Ishikawa (cell line): ENCODE results near the gene TENM3.

Experiments
- EGR1 ChIP-seq: IDR thresholded peaks from 2 replicates; pipeline ENCODE4 v1.6.1; 2012
- EP300 ChIP-seq: IDR thresholded peaks from 2 replicates; pipeline ENCODE4 v1.6.1; 2012; ENCODE audit warnings: borderline replicate concordance
- MAX ChIP-seq: IDR thresholded peaks from 2 replicates; pipeline ENCODE4 v1.6.1; 2012
- RAD21 ChIP-seq: IDR thresholded peaks from 2 replicates; pipeline ENCODE4 v1.6.1; 2012; ENCODE audit warnings: low read depth
- TAF1 ChIP-seq: IDR thresholded peaks from 2 replicates; pipeline ENCODE4 v1.6.1; 2012; ENCODE audit warnings: low read depth, mild to moderate bottlenecking
- TCF12 ChIP-seq: IDR thresholded peaks from 2 replicates; pipeline ENCODE4 v1.6.1; 2012; ENCODE audit warnings: low read depth
- USF1 ChIP-seq: IDR thresholded peaks from 2 replicates; pipeline ENCODE4 v1.6.1; 2012
- YY1 ChIP-seq: IDR thresholded peaks from 2 replicates; pipeline ENCODE4 v1.6.1; 2012; ENCODE audit warnings: low read depth
- TF ChIP-seq, protein P1 (sequence below): IDR thresholded peaks from 2 replicates; pipeline ENCODE4 v1.6.1; 2012; ENCODE audit warnings: low read depth, mild to moderate bottlenecking

- TF ChIP-seq EP300 (no peak), MAX (no peak), YY1 (no peak), EGR1 (no peak), RAD21 (no peak), TAF1 (no peak), TCF12 (no peak), USF1 (no peak)
- TF ChIP-seq, protein P1, sequence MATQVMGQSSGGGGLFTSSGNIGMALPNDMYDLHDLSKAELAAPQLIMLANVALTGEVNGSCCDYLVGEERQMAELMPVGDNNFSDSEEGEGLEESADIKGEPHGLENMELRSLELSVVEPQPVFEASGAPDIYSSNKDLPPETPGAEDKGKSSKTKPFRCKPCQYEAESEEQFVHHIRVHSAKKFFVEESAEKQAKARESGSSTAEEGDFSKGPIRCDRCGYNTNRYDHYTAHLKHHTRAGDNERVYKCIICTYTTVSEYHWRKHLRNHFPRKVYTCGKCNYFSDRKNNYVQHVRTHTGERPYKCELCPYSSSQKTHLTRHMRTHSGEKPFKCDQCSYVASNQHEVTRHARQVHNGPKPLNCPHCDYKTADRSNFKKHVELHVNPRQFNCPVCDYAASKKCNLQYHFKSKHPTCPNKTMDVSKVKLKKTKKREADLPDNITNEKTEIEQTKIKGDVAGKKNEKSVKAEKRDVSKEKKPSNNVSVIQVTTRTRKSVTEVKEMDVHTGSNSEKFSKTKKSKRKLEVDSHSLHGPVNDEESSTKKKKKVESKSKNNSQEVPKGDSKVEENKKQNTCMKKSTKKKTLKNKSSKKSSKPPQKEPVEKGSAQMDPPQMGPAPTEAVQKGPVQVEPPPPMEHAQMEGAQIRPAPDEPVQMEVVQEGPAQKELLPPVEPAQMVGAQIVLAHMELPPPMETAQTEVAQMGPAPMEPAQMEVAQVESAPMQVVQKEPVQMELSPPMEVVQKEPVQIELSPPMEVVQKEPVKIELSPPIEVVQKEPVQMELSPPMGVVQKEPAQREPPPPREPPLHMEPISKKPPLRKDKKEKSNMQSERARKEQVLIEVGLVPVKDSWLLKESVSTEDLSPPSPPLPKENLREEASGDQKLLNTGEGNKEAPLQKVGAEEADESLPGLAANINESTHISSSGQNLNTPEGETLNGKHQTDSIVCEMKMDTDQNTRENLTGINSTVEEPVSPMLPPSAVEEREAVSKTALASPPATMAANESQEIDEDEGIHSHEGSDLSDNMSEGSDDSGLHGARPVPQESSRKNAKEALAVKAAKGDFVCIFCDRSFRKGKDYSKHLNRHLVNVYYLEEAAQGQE = no peak
Observed at GRCh38 chr4:182224192-182224850, 18.9 kb upstream of the TENM3 start.
